ENCODE data around the gene FADS2.

- TF ChIP-seq CTCF (IDR thresholded peaks at IDR 0.05) (no peak), EP300 (IDR thresholded peaks at IDR 0.05) (no peak), POLR2A (IDR thresholded peaks at IDR 0.05) (no peak)
Measured at GRCh38 chr11:61885166-61885778, 57.2 kb downstream of the FADS2 start.
